Measurements from ENCODE around the gene SLC25A38.

The SLC25A38 gene

DNA sequence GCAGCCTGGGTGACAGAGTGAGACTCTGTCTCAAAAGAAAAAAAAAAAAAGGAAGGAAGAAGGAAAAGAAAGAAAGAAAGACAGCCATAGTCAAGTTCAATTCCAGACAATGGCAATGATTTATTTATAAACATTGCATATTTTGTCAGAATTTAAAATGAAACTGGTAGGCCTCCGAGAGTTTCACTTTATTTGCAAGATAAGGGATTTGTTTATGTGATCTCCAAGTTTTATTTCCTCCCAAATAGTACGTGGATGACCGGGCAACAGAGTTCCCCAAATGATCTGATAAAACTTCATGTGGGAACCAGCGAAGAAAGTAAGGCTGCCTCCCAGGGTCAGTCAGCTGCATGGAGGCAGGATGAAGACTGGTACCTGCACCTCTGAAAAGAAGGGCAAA is 55.7 kb downstream of the SLC25A38 start:
- DNase-seq = no peak

DNA sequence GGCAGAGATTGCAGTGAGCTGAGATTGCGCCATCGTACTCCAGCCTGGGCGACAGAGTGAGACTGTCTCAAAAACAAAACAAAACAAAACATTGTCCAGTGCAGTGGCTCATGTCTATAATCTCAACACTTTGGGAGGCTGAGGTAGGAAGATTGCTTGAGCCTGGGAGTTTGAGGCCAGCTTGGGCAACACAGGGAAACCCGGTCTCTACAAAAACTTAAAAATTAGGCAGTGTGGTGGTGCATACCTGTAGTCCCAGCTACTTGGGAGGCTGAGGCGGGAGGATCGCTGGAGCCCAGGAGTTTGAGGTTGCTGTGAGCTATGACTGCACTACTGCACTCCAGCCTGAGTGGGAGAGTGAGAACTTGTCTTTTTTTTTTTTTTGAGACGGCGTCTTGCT is 57.1 kb downstream of the SLC25A38 start:
- no peak for DNase-seq

GRCh38 chr3:39443530-39443929 is 60.4 kb downstream of the SLC25A38 start:
- DNase-seq = no peak

- no peak for DNase-seq
Observed at GRCh38 chr3:39445927-39446326, 62.8 kb downstream of the SLC25A38 start.

- DNase-seq = no peak
Observed at GRCh38 chr3:39446444-39446843, 63.3 kb downstream of the SLC25A38 start.

Measured in SIG-M5 (cell line).